ENCODE measurements around the gene HES1.

- TF ChIP-seq CTCF (IDR thresholded peaks at IDR 0.05) (no peak), EP300 (IDR thresholded peaks at IDR 0.05) (no peak)
Observed at GRCh38 chr3:194139814-194140391, 4.0 kb downstream of the HES1 start.
